Activated CD4-positive, alpha-beta memory T cell treated with anti-CD3 and anti-CD28 coated beads, Interleukin-2, amount 10 ng/mL, durations not matched to agents 7 days and 5 days (primary cell): ENCODE measurements around the gene MGAT4C. TPM values are rescaled to one million over a fixed set of nuclear protein-coding genes. Genes with fewer than 3 reads are reported as not detected.

Experiments used
- CTCF ChIA-PET: fragments of 350-600 bp; sonication (Branson Sonifier 250); formaldehyde crosslinking; loops from one replicate; lab custom pipeline; 2021; ENCODE audit warnings: antibody characterized with exemption, inconsistent platforms; lab: Charles Lee
- POLR2A ChIA-PET: fragments of 350-600 bp; sonication (Branson Sonifier 250); formaldehyde crosslinking; loops from one replicate; lab custom pipeline; 2021; ENCODE audit warnings: antibody characterized with exemption; lab: Charles Lee
- DNase-seq: peaks from one replicate; pipeline ENCODE4 v3.0.0-alpha.2; 2020
- H3K27ac Mint-ChIP-seq: one replicate; pipeline ENCODE4 v1.8.0; 2021; ENCODE audit warnings: mild to moderate bottlenecking, mixed read lengths
- H3K27me3 Mint-ChIP-seq: one replicate; pipeline ENCODE4 v1.8.0; 2021; ENCODE audit warnings: mixed read lengths
- H3K36me3 Mint-ChIP-seq: one replicate; pipeline ENCODE4 v1.8.0; 2021; ENCODE audit warnings: low read depth, mixed read lengths
- H3K4me1 Mint-ChIP-seq: one replicate; pipeline ENCODE4 v1.8.0; 2021; ENCODE audit warnings: mixed read lengths
- H3K4me3 Mint-ChIP-seq: one replicate; pipeline ENCODE4 v1.8.0; 2021; ENCODE audit warnings: mild to moderate bottlenecking, mixed read lengths
- H3K9me3 Mint-ChIP-seq: one replicate; pipeline ENCODE4 v1.8.0; 2021; ENCODE audit warnings: mixed read lengths
- total RNA-seq, 2 experiments: library from RNA; stranded (reverse); gene quantifications; one replicate each; pipeline ENCODE4 v1.2.3, GENCODE V29; 2021

The MGAT4C gene
- total RNA-seq, 2 experiments from 2014 or later, result not detected

GRCh38 chr12:86198696-86199444 is 57.3 kb downstream of the MGAT4C start:
- no peak for DNase-seq
- Mint-ChIP-seq H3K4me1 (no peaks in the 10 kb centered on the region), H3K27ac (no peak overlapping the region), H3K4me3 (no peak overlapping the region), H3K27me3 (no peaks in the 10 kb centered on the region), H3K9me3 (no peaks in the 10 kb centered on the region), H3K36me3 (no peaks in the 10 kb centered on the region)
- ChIA-PET CTCF (no interaction called here), POLR2A (no interaction called here)

- ChIA-PET CTCF (no interaction called here), POLR2A (no interaction called here)
- DNase-seq, result no peak
- Mint-ChIP-seq H3K4me1 (no peaks in the 10 kb centered on the region), H3K9me3 (no peaks in the 10 kb centered on the region), H3K36me3 (no peaks in the 10 kb centered on the region), H3K27ac (no peak overlapping the region), H3K27me3 (no peaks in the 10 kb centered on the region), H3K4me3 (no peak overlapping the region)
Observed at GRCh38 chr12:86196465-86196864, 59.7 kb downstream of the MGAT4C start.

- Mint-ChIP-seq H3K4me1 (no peaks in the 10 kb centered on the region), H3K27me3 (no peaks in the 10 kb centered on the region), H3K4me3 (no peak overlapping the region), H3K9me3 (no peaks in the 10 kb centered on the region), H3K27ac (no peak overlapping the region), H3K36me3 (no peaks in the 10 kb centered on the region)
- CTCF ChIA-PET, result no interaction called here
- no peak for DNase-seq
- POLR2A ChIA-PET, result no interaction called here
Observed at GRCh38 chr12:86194721-86195120, 61.5 kb downstream of the MGAT4C start.

- H3K36me3 Mint-ChIP-seq, result no peaks in the 10 kb centered on the region
- ChIA-PET CTCF (no interaction called here), POLR2A (no interaction called here)
- H3K9me3 Mint-ChIP-seq, result no peaks in the 10 kb centered on the region
- H3K27me3 Mint-ChIP-seq, result no peaks in the 10 kb centered on the region
- no peak overlapping the region for H3K4me3 Mint-ChIP-seq
- no peak for DNase-seq
- H3K4me1 Mint-ChIP-seq, result no peaks in the 10 kb centered on the region
- H3K27ac Mint-ChIP-seq, result no peak overlapping the region
Observed at GRCh38 chr12:86193931-86194330, 62.3 kb downstream of the MGAT4C start.

GRCh38 chr12:86188226-86188625 is 68.0 kb downstream of the MGAT4C start:
- H3K4me1 Mint-ChIP-seq, result no peaks in the 10 kb centered on the region
- no peaks in the 10 kb centered on the region for H3K27me3 Mint-ChIP-seq
- peaks cover 4% of the 10 kb centered on the region for H3K9me3 Mint-ChIP-seq
- no peak for DNase-seq
- H3K36me3 Mint-ChIP-seq, result no peaks in the 10 kb centered on the region
- ChIA-PET POLR2A (no interaction called here), CTCF (no interaction called here)
- H3K4me3 Mint-ChIP-seq, result no peak overlapping the region
- no peak overlapping the region for H3K27ac Mint-ChIP-seq

GRCh38 chr12:86186449-86186848 is 69.7 kb downstream of the MGAT4C start:
- Mint-ChIP-seq H3K4me1 (no peaks in the 10 kb centered on the region), H3K9me3 (peaks cover 4% of the 10 kb centered on the region), H3K27ac (no peak overlapping the region), H3K36me3 (no peaks in the 10 kb centered on the region), H3K27me3 (no peaks in the 10 kb centered on the region), H3K4me3 (no peak overlapping the region)
- POLR2A ChIA-PET, result no interaction called here
- CTCF ChIA-PET, result no interaction called here
- DNase-seq, result no peak

- H3K4me1 Mint-ChIP-seq, result no peaks in the 10 kb centered on the region
- no peak overlapping the region for H3K4me3 Mint-ChIP-seq
- H3K9me3 Mint-ChIP-seq, result peaks cover 12% of the 10 kb centered on the region
Observed at GRCh38 chr12:86179855-86180254, 76.3 kb downstream of the MGAT4C start.

GRCh38 chr12:86174188-86174587 is 82.0 kb downstream of the MGAT4C start:
- no peaks in the 10 kb centered on the region for H3K36me3 Mint-ChIP-seq
- no peak for DNase-seq
- no peaks in the 10 kb centered on the region for H3K27me3 Mint-ChIP-seq
- H3K4me1 Mint-ChIP-seq, result no peaks in the 10 kb centered on the region
- ChIA-PET CTCF (no interaction called here), POLR2A (no interaction called here)
- peaks cover 14% of the 10 kb centered on the region for H3K9me3 Mint-ChIP-seq
- H3K4me3 Mint-ChIP-seq, result no peak overlapping the region
- no peak overlapping the region for H3K27ac Mint-ChIP-seq

More at GRCh38 chr12:86179855-86180254, 76.3 kb downstream of the MGAT4C start:
- ChIA-PET CTCF (no interaction called here), POLR2A (no interaction called here)
- Mint-ChIP-seq H3K27me3 (no peaks in the 10 kb centered on the region), H3K36me3 (no peaks in the 10 kb centered on the region), H3K27ac (no peak overlapping the region)
- DNase-seq, result no peak

GRCh38 chr12:86172913-86173443 is 83.2 kb downstream of the MGAT4C start:
- H3K27me3 Mint-ChIP-seq, result no peaks in the 10 kb centered on the region
- ChIA-PET POLR2A (no interaction called here), CTCF (no interaction called here)
- H3K36me3 Mint-ChIP-seq, result no peaks in the 10 kb centered on the region
- no peak overlapping the region for H3K27ac Mint-ChIP-seq
- peaks cover 10% of the 10 kb centered on the region for H3K9me3 Mint-ChIP-seq
- H3K4me1 Mint-ChIP-seq, result no peaks in the 10 kb centered on the region
- no peak for DNase-seq
- H3K4me3 Mint-ChIP-seq, result no peak overlapping the region

GRCh38 chr12:86170051-86170450 is 86.1 kb downstream of the MGAT4C start:
- Mint-ChIP-seq H3K4me1 (no peaks in the 10 kb centered on the region), H3K9me3 (peaks cover 5% of the 10 kb centered on the region), H3K27ac (no peak overlapping the region), H3K4me3 (no peak overlapping the region), H3K27me3 (no peaks in the 10 kb centered on the region), H3K36me3 (no peaks in the 10 kb centered on the region)
- POLR2A ChIA-PET, result no interaction called here
- CTCF ChIA-PET, result no interaction called here
- no peak for DNase-seq

- Mint-ChIP-seq H3K4me1 (no peaks in the 10 kb centered on the region), H3K4me3 (no peak overlapping the region), H3K36me3 (no peaks in the 10 kb centered on the region), H3K9me3 (peaks cover 9% of the 10 kb centered on the region), H3K27ac (no peak overlapping the region), H3K27me3 (no peaks in the 10 kb centered on the region)
- no peak for DNase-seq
- ChIA-PET CTCF (no interaction called here), POLR2A (no interaction called here)
Observed at GRCh38 chr12:86158956-86159355, 97.2 kb downstream of the MGAT4C start.

- no peaks in the 10 kb centered on the region for H3K27me3 Mint-ChIP-seq
- no peak overlapping the region for H3K27ac Mint-ChIP-seq
- no peak for DNase-seq
- peaks cover 8% of the 10 kb centered on the region for H3K9me3 Mint-ChIP-seq
- no peak overlapping the region for H3K4me3 Mint-ChIP-seq
- POLR2A ChIA-PET, result no interaction called here
- no peaks in the 10 kb centered on the region for H3K4me1 Mint-ChIP-seq
- CTCF ChIA-PET, result no interaction called here
- no peaks in the 10 kb centered on the region for H3K36me3 Mint-ChIP-seq
Observed at GRCh38 chr12:86154620-86155019, 101.6 kb downstream of the MGAT4C start.

- H3K27ac Mint-ChIP-seq, result no peak overlapping the region
Observed at GRCh38 chr12:86148612-86149011, 107.6 kb downstream of the MGAT4C start.

GRCh38 chr12:86148071-86148470 is 108.1 kb downstream of the MGAT4C start:
- H3K4me3 Mint-ChIP-seq, result no peak overlapping the region
- no peaks in the 10 kb centered on the region for H3K4me1 Mint-ChIP-seq
- peaks cover 3% of the 10 kb centered on the region for H3K9me3 Mint-ChIP-seq
- H3K27me3 Mint-ChIP-seq, result no peaks in the 10 kb centered on the region
- H3K36me3 Mint-ChIP-seq, result no peaks in the 10 kb centered on the region
- ChIA-PET CTCF (no interaction called here), POLR2A (no interaction called here)
- no peak overlapping the region for H3K27ac Mint-ChIP-seq
- DNase-seq, result no peak

More at GRCh38 chr12:86148612-86149011, 107.6 kb downstream of the MGAT4C start:
- no peaks in the 10 kb centered on the region for H3K36me3 Mint-ChIP-seq
- H3K4me3 Mint-ChIP-seq, result no peak overlapping the region
- CTCF ChIA-PET, result no interaction called here
- peaks cover 3% of the 10 kb centered on the region for H3K9me3 Mint-ChIP-seq
- no peak for DNase-seq
- H3K4me1 Mint-ChIP-seq, result no peaks in the 10 kb centered on the region
- no peaks in the 10 kb centered on the region for H3K27me3 Mint-ChIP-seq
- POLR2A ChIA-PET, result no interaction called here
